Psoas muscle (tissue), 8 donors: ENCODE measurements around the gene OR2T8. TPM values are rescaled to one million over a fixed set of nuclear protein-coding genes. Genes with fewer than 3 reads are reported as not detected.

Experiments used
- ATAC-seq, 4 donors: fragments of 200-7000 bp; cut with Tn5 transposase; one replicate each; pipeline ENCODE4 v1.9.1; 2020; ENCODE audit warnings: moderate library complexity in 3 of 4, mild to moderate bottlenecking in 2 of 4
- DNase-seq, 2 donors: peaks; one replicate each; pipeline ENCODE4 v3.0.0-alpha.2; 2020
- H3K27ac ChIP-seq: fragments of 200-600 bp; one replicate; pipeline ENCODE4 v1.8.0; 2022
- H3K27me3 ChIP-seq, 3 donors: fragments of 200-600 bp in 1 of 3; one replicate each; pipeline versions ENCODE4 v1.6.1 to v1.8.0; 2013 to 2022; ENCODE audit warnings: low read length in 2 of 3, mild to moderate bottlenecking in 2 of 3, moderate library complexity in 1 of 3; ENCODE audit not compliant: insufficient read depth in 3 of 3
- H3K36me3 ChIP-seq, 2 donors: fragments of 200-600 bp in 1 of 2; one replicate each; pipeline versions ENCODE4 v1.6.1 to v1.8.0; 2013 to 2022; ENCODE audit warnings: low read depth in 1 of 2, mild to moderate bottlenecking in 1 of 2, moderate library complexity in 1 of 2; ENCODE audit not compliant: insufficient read depth in 1 of 2
- H3K4me1 ChIP-seq: fragments of 200-600 bp; one replicate; pipeline ENCODE4 v1.8.0; 2022
- H3K4me3 ChIP-seq: fragments of 200-600 bp; one replicate; pipeline ENCODE4 v1.8.0; 2022; ENCODE audit warnings: mild to moderate bottlenecking
- H3K9me3 ChIP-seq: fragments of 200-600 bp; one replicate; pipeline ENCODE4 v1.8.0; 2022
- CTCF ChIP-seq: fragments of 200-600 bp; IDR thresholded peaks from one replicate; pipeline ENCODE4 v1.8.0; 2022; ENCODE audit warnings: antibody characterized with exemption
- WGBS, 3 donors: extraction: QIAGEN DNeasy Blood & Tissue Kit; methylation state at CpG; one replicate each; pipeline versions ENCODE4 v1.1.6 to v1.1.7; 2013; 5-methylcytosine and 5-hydroxymethylcytosine counted together
- intact Hi-C, 2 donors: fragments of 100-400 bp; cut with DNase I; formaldehyde crosslinking; loops; one replicate each; pipeline versions ENCODE4 v1.11.0 to v1.14.2; 2022
- polyA plus RNA-seq, 3 donors: library from polyadenylated mRNA; stranded (reverse); fragments of 200-250 nt; gene quantifications; one replicate each; pipeline ENCODE4 v1.2.3, GENCODE V29; 2013
- total RNA-seq, 4 donors: library from RNA; stranded (reverse); fragmentation: NEBNext Ultra II Directional in 2 of 4; extraction: Animal tissue kit (Norgen Biotek cat#: 25700) in 2 of 4; gene quantifications; one replicate each; pipeline versions ENCODE4 v1.2.1 to v1.2.4, GENCODE V29; 2021 to 2023
- donor health status: healthy with polysubstance abuse.
- donor health status: DM: no; HTN: no; CAD: no; lungs with moderate emphysema.
- donor health status: Bipolar disorder and iron deficiency.
- donor health status: healthy.
- donor health status: DM: yes; HTN: yes; CAD: no.
- donor health status: DM: no; HTN: no; CAD: no.
- donor health status: DM: no; HTN: no; CAD: no.
- donor health status: DM: yes; HTN: yes; CAD: no.

OR2T8 gene
- total and polyA plus RNA-seq, 7 donors, result not detected

- H3K27ac ChIP-seq, result no peak overlapping the region
- no peak overlapping the region for H3K4me3 ChIP-seq
- WGBS, 3 donors, result 87 to 90% (median 88%) methylated on average over 14 of the region's 14 CpGs
- no peaks in the 10 kb centered on the region for H3K27me3 ChIP-seq
- no peaks in the 10 kb centered on the region for H3K36me3 ChIP-seq
- ATAC-seq, result no peak
- intact Hi-C loops, result no loop called here
- H3K9me3 ChIP-seq, result no peaks in the 10 kb centered on the region
- no peak for TF ChIP-seq CTCF
- no peak for DNase-seq
- no peaks in the 10 kb centered on the region for H3K4me1 ChIP-seq
Observed at GRCh38 chr1:247895976-247896375, 24.1 kb upstream of the OR2T8 start.

DNA sequence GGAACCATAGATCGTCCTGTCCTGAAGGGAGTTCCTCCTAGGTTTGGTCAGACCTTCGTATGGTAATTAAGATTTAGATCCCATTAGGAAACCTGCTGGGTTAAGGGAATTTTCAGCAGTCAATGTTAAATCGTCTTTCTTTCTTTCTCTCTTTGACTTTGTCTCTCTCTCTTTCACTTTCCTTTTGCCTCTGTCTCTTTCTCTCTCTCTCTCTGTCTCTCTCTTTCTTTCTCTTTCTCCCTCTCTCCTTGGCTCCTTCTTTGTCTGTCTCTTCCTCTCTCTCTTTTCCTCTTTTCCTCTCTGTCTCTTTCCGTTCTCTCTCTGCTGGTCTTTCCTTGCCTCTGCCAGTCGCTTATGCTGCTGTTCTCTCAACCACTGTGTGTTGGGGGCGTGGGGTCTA lies 15.9 kb upstream of the OR2T8 start:
- no peaks in the 10 kb centered on the region for H3K4me1 ChIP-seq
- intact Hi-C loops, result no loop called here
- no peaks in the 10 kb centered on the region for H3K36me3 ChIP-seq
- 73 to 79% (median 79%) methylated on average over 6 of the region's 6 CpGs for WGBS, 3 donors
- no peak overlapping the region for H3K27ac ChIP-seq
- ATAC-seq (no peak), DNase-seq (no peak)
- no peaks in the 10 kb centered on the region for H3K9me3 ChIP-seq
- no peaks in the 10 kb centered on the region for H3K27me3 ChIP-seq
- H3K4me3 ChIP-seq, result no peak overlapping the region
- TF ChIP-seq CTCF, result no peak

- Histone ChIP-seq H3K27me3 (no peaks in the 10 kb centered on the region), H3K27ac (no peak overlapping the region), H3K36me3 (no peaks in the 10 kb centered on the region), H3K9me3 (no peaks in the 10 kb centered on the region), H3K4me1 (no peaks in the 10 kb centered on the region), H3K4me3 (no peak overlapping the region)
- DNase-seq (no peak), ATAC-seq (no peak)
- WGBS, 3 donors, result 89 to 93% (median 90%) methylated on average over 13 of the region's 13 CpGs
- TF ChIP-seq CTCF, result no peak
- intact Hi-C loops, result no loop called here
Observed at GRCh38 chr1:247905181-247905580, 14.9 kb upstream of the OR2T8 start.

DNA sequence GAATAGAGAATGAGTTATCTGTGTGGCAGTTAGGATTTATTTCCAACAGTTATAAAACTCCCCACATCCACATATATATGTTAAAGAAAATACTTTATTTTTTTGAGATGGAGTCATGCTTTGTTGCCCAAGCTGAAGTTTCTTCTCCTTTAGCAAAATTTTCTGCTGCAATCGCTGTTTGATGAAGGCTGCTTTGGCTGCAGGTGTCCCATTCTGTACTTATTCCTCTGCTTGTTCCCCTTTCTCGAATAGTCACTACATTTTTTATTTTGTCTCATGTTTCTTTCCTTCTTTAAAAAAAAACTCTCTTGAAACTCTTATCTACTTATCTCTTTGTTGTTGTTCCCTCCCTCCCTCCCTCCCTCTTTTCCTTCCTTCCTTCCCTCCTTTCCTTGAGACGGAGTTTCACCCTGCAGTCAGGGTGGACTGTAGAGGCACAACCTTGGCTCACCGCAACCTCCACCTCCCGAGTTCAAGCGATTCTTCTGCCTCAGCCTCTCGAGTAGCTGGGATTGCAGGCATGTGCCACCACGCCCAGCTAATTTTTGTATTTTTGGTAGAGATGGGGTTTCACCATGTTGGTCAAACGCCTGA lies 14.0 kb upstream of the OR2T8 start:
- Histone ChIP-seq H3K9me3 (no peaks in the 10 kb centered on the region), H3K27ac (no peak overlapping the region), H3K4me1 (no peaks in the 10 kb centered on the region), H3K4me3 (peak overlapping the region; percentile 1), H3K27me3 (no peaks in the 10 kb centered on the region), H3K36me3 (no peaks in the 10 kb centered on the region)
- intact Hi-C loops, result no loop called here
- no peak for DNase-seq
- WGBS, 3 donors, result 64 to 73% (median 72%) methylated on average over 9 of the region's 9 CpGs
- no peak for ATAC-seq
- no peak for TF ChIP-seq CTCF

DNA sequence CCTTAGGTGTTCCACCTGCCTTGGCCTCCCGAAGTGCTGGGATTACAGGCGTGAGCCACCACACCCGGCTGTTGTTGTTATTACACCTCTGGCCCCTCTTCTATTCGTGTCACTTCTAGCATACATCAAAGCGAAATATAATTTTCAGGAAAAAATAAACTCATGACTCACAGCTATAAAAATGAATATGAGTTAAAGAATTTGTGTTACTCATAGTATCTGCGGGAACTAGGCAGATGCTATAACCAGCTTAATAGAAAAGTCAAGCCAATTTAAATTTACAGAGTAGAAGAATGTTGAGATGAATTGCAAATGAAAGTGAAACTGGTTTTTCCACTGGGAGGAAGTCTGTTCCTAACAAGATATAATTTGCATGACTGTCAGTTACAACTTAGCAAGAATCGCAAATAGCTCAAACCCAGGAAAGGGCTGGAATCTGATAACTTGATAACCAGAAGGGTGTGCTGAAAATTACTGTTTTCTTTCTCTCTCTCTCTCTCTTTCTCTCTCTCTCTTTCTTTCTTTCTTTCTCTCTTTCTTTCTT lies 13.5 kb upstream of the OR2T8 start:
- no peaks in the 10 kb centered on the region for H3K4me1 ChIP-seq
- H3K27me3 ChIP-seq, result no peaks in the 10 kb centered on the region
- H3K27ac ChIP-seq, result no peak overlapping the region
- peak overlapping the region; percentile 1 for H3K4me3 ChIP-seq
- ATAC-seq, result no peak
- no peak for TF ChIP-seq CTCF
- no peaks in the 10 kb centered on the region for H3K36me3 ChIP-seq
- no peaks in the 10 kb centered on the region for H3K9me3 ChIP-seq
- no peak for DNase-seq
- WGBS, 3 donors, result 46 to 52% (median 49%) methylated on average over 7 of the region's 7 CpGs
- intact Hi-C loops, result no loop called here
